Mesenchymal stem cell (in vitro differentiated cells and primary cell): Measurements from ENCODE around the gene PAM16.

Source experiments
- DNase-seq: peaks from one replicate; pipeline ENCODE4 v3.0.0-alpha.2; 2013
- H2AFZ ChIP-seq: one replicate; pipeline ENCODE4 v1.6.1; 2013; ENCODE audit warnings: low read depth, mild to moderate bottlenecking, control low read depth, inconsistent platforms, low read length, moderate library complexity
- H2AK5ac ChIP-seq: 2 replicates; pipeline ENCODE4 v1.6.1; 2013; ENCODE audit warnings: low read length, moderate library complexity, mild to moderate bottlenecking, inconsistent platforms; ENCODE audit not compliant: severe bottlenecking
- H2BK120ac ChIP-seq: one replicate; pipeline ENCODE4 v1.6.1; 2013; ENCODE audit warnings: low read depth, mild to moderate bottlenecking, inconsistent platforms, low read length, moderate library complexity
- H2BK12ac ChIP-seq, 2 experiments: one replicate each; pipeline ENCODE4 v1.6.1; 2013; ENCODE audit warnings: inconsistent platforms in 2 of 2, low read length in 2 of 2, mild to moderate bottlenecking in 2 of 2, moderate library complexity in 2 of 2, control low read depth in 1 of 2
- H2BK15ac ChIP-seq: one replicate; pipeline ENCODE4 v1.6.1; 2013; ENCODE audit warnings: mild to moderate bottlenecking, low read depth, inconsistent platforms; ENCODE audit not compliant: poor library complexity, severe bottlenecking
- H2BK5ac ChIP-seq: 2 replicates; pipeline ENCODE4 v1.6.1; 2013; ENCODE audit warnings: low read depth, mild to moderate bottlenecking, low read length, control low read depth, inconsistent platforms; ENCODE audit not compliant: poor library complexity, severe bottlenecking
- H3K14ac ChIP-seq, 2 experiments: one replicate each; pipeline ENCODE4 v1.6.1; 2013; ENCODE audit warnings: inconsistent platforms in 2 of 2, low read length in 2 of 2, control low read depth in 1 of 2, mild to moderate bottlenecking in 1 of 2, moderate library complexity in 1 of 2
- H3K18ac ChIP-seq, 2 experiments: one replicate each; pipeline ENCODE4 v1.6.1; 2013; ENCODE audit warnings: inconsistent platforms in 2 of 2, low read length in 2 of 2, control low read depth in 1 of 2, low read depth in 1 of 2, mild to moderate bottlenecking in 1 of 2
- H3K23ac ChIP-seq, 2 experiments: one replicate each; pipeline ENCODE4 v1.6.1; 2013; ENCODE audit warnings: inconsistent platforms in 2 of 2, low read length in 2 of 2, mild to moderate bottlenecking in 2 of 2, moderate library complexity in 2 of 2, control low read depth in 1 of 2
- H3K27ac ChIP-seq: 2 replicates; pipeline ENCODE4 v1.5.1; 2013; ENCODE audit warnings: mild to moderate bottlenecking, moderate library complexity, low read length, control low read depth, inconsistent platforms; ENCODE audit not compliant: poor library complexity, severe bottlenecking
- H3K27me3 ChIP-seq, 2 experiments: 2 replicates each; pipeline versions ENCODE4 v1.6.1 to v1.7.0; 2013; ENCODE audit warnings: low read length in 2 of 2, mild to moderate bottlenecking in 2 of 2, moderate library complexity in 2 of 2, control low read depth in 1 of 2, inconsistent platforms in 1 of 2; ENCODE audit not compliant: control insufficient read depth in 1 of 2, insufficient read depth in 1 of 2
- H3K36me3 ChIP-seq, 2 experiments: 2 replicates each; pipeline versions ENCODE4 v1.6.1 to v1.7.0; 2013; ENCODE audit warnings: low read length in 2 of 2, control low read depth in 1 of 2, inconsistent platforms in 1 of 2, low read depth in 1 of 2, mild to moderate bottlenecking in 1 of 2; ENCODE audit not compliant: insufficient read depth in 2 of 2, control insufficient read depth in 1 of 2
- H3K4ac ChIP-seq, 2 experiments: one replicate each; pipeline ENCODE4 v1.6.1; 2013; ENCODE audit warnings: inconsistent platforms in 2 of 2, low read length in 2 of 2, mild to moderate bottlenecking in 2 of 2, moderate library complexity in 2 of 2, control low read depth in 1 of 2, low read depth in 1 of 2
- H3K4me1 ChIP-seq: 2 replicates; pipeline ENCODE4 v1.6.1; 2013; ENCODE audit warnings: low read depth, low read length, control low read depth; ENCODE audit not compliant: control insufficient read depth, insufficient read depth
- H3K4me2 ChIP-seq: 2 replicates; pipeline ENCODE4 v1.6.1; 2013; ENCODE audit warnings: low read length, mild to moderate bottlenecking, inconsistent platforms; ENCODE audit not compliant: poor library complexity, severe bottlenecking
- H3K4me3 ChIP-seq, 2 experiments: 2 replicates each; pipeline versions ENCODE4 v1.5.1 to v1.7.0; 2013; ENCODE audit warnings: low read length in 2 of 2, mild to moderate bottlenecking in 2 of 2, control low read depth in 1 of 2, low read depth in 1 of 2; ENCODE audit not compliant: insufficient read depth in 1 of 2
- H3K79me1 ChIP-seq: replicated peaks from 2 replicates; pipeline ENCODE4 v1.6.1; 2013; ENCODE audit warnings: mild to moderate bottlenecking, control low read depth, low read length, inconsistent platforms; ENCODE audit not compliant: poor library complexity, severe bottlenecking
- H3K9ac ChIP-seq: 2 replicates; pipeline ENCODE4 v1.7.0; 2013; ENCODE audit warnings: mild to moderate bottlenecking, low read length, moderate library complexity
- H3K9me3 ChIP-seq: 2 replicates; pipeline ENCODE4 v1.7.0; 2013; ENCODE audit warnings: mild to moderate bottlenecking, low read length; ENCODE audit not compliant: control insufficient read depth
- H4K8ac ChIP-seq: one replicate; pipeline ENCODE4 v1.6.1; 2013; ENCODE audit warnings: inconsistent platforms, mild to moderate bottlenecking, low read length, moderate library complexity
- H4K91ac ChIP-seq: one replicate; pipeline ENCODE4 v1.6.1; 2013; ENCODE audit warnings: mild to moderate bottlenecking, low read length, inconsistent platforms
- WGBS: methylation state at CpG from one replicate; pipeline ENCODE4 v1.1.7; 2013; ENCODE audit warnings: mixed read lengths; 5-methylcytosine and 5-hydroxymethylcytosine counted together

Gene PAM16

GRCh38 chr16:4328046-4328781 is 22.9 kb downstream of the PAM16 start:
- H3K4me3 ChIP-seq: peak overlapping the region; percentile 52 to 75
- peak overlapping the region; percentile 77 for H2BK15ac ChIP-seq
- H2AK5ac ChIP-seq: peak overlapping the region; percentile 16
- no peak overlapping the region for H2AFZ ChIP-seq
- peak overlapping the region in 1 of 2 experiments; percentile 85 for H3K14ac ChIP-seq
- H3K4me2 ChIP-seq: peak overlapping the region; percentile 81
- peaks cover 7 to 28% of the 10 kb centered on the region in 2 experiments for H3K36me3 ChIP-seq
- H4K91ac ChIP-seq: peak overlapping the region; percentile 98
- H3K9ac ChIP-seq: peak overlapping the region; percentile 81
- no peak overlapping the region for H2BK5ac ChIP-seq
- H3K27ac ChIP-seq: no peak overlapping the region
- peak overlapping the region in 1 of 2 experiments; percentile 96 for H3K23ac ChIP-seq
- no peaks in the 10 kb centered on the region for H3K9me3 ChIP-seq
- no peaks in the 10 kb centered on the region for H3K27me3 ChIP-seq
- peaks cover 43% of the 10 kb centered on the region for H3K79me1 ChIP-seq
- H3K18ac ChIP-seq: peak overlapping the region; percentile 97 to 98
- H4K8ac ChIP-seq: peak overlapping the region; percentile 99
- DNase-seq: peak; percentile 90
- peak overlapping the region; percentile 69 to 98 for H2BK12ac ChIP-seq
- H3K4ac ChIP-seq: peak overlapping the region; percentile 87 to 92
- H2BK120ac ChIP-seq: peak overlapping the region; percentile 94
- WGBS: 9% methylated on average over 30 of the region's 30 CpGs
- peaks cover 51% of the 10 kb centered on the region for H3K4me1 ChIP-seq

- peak overlapping the region; percentile 97 to 98 for H3K18ac ChIP-seq
- H3K4me1 ChIP-seq: peaks cover 58% of the 10 kb centered on the region
- peak overlapping the region; percentile 18 to 45 for H2BK12ac ChIP-seq
- 7% methylated on average over 44 of the region's 57 CpGs for WGBS
- no peaks in the 10 kb centered on the region for H3K27me3 ChIP-seq
- no peak overlapping the region for H2AFZ ChIP-seq
- H2BK120ac ChIP-seq: peak overlapping the region; percentile 89
- peak overlapping the region in 1 of 2 experiments; percentile 96 for H3K23ac ChIP-seq
- H2BK5ac ChIP-seq: no peak overlapping the region
- H3K9ac ChIP-seq: peak overlapping the region; percentile 81
- H3K4me2 ChIP-seq: peak overlapping the region; percentile 81
- peaks cover 36% of the 10 kb centered on the region for H3K79me1 ChIP-seq
- H3K36me3 ChIP-seq: peaks cover 4 to 25% of the 10 kb centered on the region in 2 experiments
- H3K14ac ChIP-seq: peak overlapping the region in 1 of 2 experiments; percentile 85
- H3K27ac ChIP-seq: no peak overlapping the region
- no peaks in the 10 kb centered on the region for H3K9me3 ChIP-seq
- H4K8ac ChIP-seq: peak overlapping the region; percentile 99
- H3K4me3 ChIP-seq: peak overlapping the region; percentile 52 to 75
- DNase-seq: no peak
- peak overlapping the region; percentile 97 for H4K91ac ChIP-seq
- H2AK5ac ChIP-seq: peak overlapping the region; percentile 47
- H3K4ac ChIP-seq: peak overlapping the region; percentile 87 to 92
- H2BK15ac ChIP-seq: peak overlapping the region; percentile 73
Measured at GRCh38 chr16:4327386-4328045, 23.6 kb downstream of the PAM16 start.

- peaks cover 0 to 26% of the 10 kb centered on the region in 2 experiments for H3K36me3 ChIP-seq
- H3K4me3 ChIP-seq: no peak overlapping the region
- H3K4ac ChIP-seq: no peak overlapping the region
- H3K9ac ChIP-seq: no peak overlapping the region
- WGBS: 87% methylated on average over 3 of the region's 6 CpGs
- H2BK15ac ChIP-seq: peak overlapping the region; percentile 29
- H2BK12ac ChIP-seq: no peak overlapping the region
- no peak overlapping the region for H3K27ac ChIP-seq
- no peak overlapping the region for H2BK5ac ChIP-seq
- peaks cover 77% of the 10 kb centered on the region for H3K4me1 ChIP-seq
- H2BK120ac ChIP-seq: no peak overlapping the region
- peak overlapping the region; percentile 56 to 58 for H3K18ac ChIP-seq
- H2AK5ac ChIP-seq: peak overlapping the region; percentile 36
- no peak for DNase-seq
- peak overlapping the region; percentile 66 for H4K8ac ChIP-seq
- H3K4me2 ChIP-seq: no peak overlapping the region
- H3K23ac ChIP-seq: peak overlapping the region in 1 of 2 experiments; percentile 46
- H3K9me3 ChIP-seq: no peaks in the 10 kb centered on the region
- H3K27me3 ChIP-seq: no peaks in the 10 kb centered on the region
- H3K79me1 ChIP-seq: peaks cover 35% of the 10 kb centered on the region
- H3K14ac ChIP-seq: peak overlapping the region in 1 of 2 experiments; percentile 12
- H2AFZ ChIP-seq: no peak overlapping the region
- H4K91ac ChIP-seq: peak overlapping the region; percentile 62
Measured at GRCh38 chr16:4325253-4325758, 25.8 kb downstream of the PAM16 start.
